Head of caudate nucleus (tissue), 42 donors: ENCODE data around the gene C15orf40.

ENCODE experiments used
- DNase-seq, 42 donors: peaks; one replicate each; pipeline versions ENCODE4 v3.0.0 to v3.0.0-alpha.2; 2020 to 2021; ENCODE audit warnings: mixed read lengths in 7 of 42
- intact Hi-C: fragments of 100-400 bp; cut with DNase I; formaldehyde crosslinking; loops from one replicate; pipeline ENCODE4 v1.15.0; 2022

The C15orf40 gene

GRCh38 chr15:82999426-82999825 lies 12.0 kb downstream of the C15orf40 start:
- DNase-seq = no peak
- intact Hi-C loops = no loop called here

DNA sequence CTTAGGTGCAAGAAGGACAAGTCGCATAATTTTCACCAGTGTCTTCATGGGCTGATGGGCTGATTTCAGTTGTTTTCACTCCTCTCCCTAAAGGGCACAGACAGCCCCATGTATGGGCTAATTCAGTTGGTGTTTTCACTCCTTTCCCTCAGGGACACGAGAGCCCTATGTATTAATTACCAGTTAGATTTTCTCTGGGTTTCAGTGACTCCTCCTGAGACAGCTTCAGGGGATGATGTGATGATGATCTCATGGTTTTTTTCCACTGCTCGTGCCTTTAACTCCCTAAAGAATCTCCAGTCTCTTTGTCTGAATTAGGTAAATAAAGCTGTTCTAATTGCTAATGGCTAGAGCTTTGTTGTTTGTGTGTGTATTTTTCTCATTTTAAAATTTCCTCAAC lies 15.5 kb downstream of the C15orf40 start:
- no peak for DNase-seq
- intact Hi-C loops = no loop called here

GRCh38 chr15:82995076-82995475 lies 16.4 kb downstream of the C15orf40 start:
- DNase-seq = no peak
- intact Hi-C loops = no loop called here

GRCh38 chr15:82993144-82993543 lies 18.3 kb downstream of the C15orf40 start:
- DNase-seq = no peak
- intact Hi-C loops = no loop called here

GRCh38 chr15:82992436-82992998 lies 18.9 kb downstream of the C15orf40 start:
- intact Hi-C loops = no loop called here
- DNase-seq = no peak

DNA sequence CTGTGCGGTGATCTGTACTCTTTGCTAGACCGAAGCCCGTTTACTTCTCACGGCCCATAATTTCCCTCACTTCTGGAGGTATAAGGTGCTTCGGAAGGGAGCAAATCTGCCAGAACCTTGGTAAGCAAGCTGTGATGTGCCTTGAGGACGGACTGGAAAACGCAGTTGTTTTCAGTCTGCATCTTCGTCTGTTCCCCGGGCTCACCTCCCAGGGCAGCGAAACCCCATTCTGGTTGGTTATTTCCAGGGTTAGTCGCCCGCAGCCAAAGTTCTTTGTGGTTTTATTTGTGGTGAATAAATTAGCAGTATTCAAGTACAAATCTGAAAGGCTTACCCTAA lies 25.0 kb downstream of the C15orf40 start:
- peak in 1 of 42 donors; percentile 10 for DNase-seq
- intact Hi-C loops = no loop called here

DNA sequence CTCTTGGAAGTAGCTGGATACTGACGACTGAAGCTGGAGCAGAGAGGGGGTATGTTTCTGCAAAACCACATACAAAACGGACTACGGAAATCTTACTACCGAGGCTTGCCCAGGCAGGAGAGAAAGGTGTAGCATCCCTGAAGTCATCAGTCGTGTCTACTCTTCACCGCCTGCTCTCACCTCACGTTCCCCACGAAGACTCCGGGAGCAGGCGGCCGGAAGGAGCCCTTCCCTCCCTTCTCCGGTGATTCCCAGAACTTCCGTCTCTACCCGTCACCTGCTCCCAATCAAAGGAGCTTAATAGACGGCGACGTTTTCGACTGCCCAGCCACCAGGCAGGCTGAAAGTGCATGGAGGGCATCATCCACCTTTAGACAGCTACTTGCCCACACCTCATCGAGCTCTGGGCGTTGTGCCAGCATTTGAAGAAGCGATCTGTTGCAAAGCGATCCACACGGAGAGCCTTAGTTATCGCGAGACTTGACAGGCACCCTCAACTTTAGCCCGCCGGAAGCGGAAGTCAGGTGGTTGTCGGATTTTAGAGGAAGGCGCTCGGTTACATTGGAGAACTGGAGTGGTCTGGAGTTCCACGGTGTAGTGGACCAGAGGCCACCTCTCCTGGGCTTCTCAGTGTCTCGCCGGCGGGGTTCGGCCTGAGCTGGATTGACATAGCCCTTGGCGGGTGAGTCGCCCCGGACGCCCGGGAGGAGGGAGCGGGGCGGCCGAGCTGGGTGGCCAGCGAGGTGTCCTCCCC lies 25.6 kb downstream of the C15orf40 start, which contains the start of gene RAMAC:
RAMAC (plus strand) TSS at position 523 of the 754 bp plus-strand sequence. CDS start 2,809 bp downstream, outside the sequence.
- DNase-seq = peak; percentile 92 to 98 (median 96)
- intact Hi-C loops = no loop called here

GRCh38 chr15:82980981-82981380 lies 30.5 kb downstream of the C15orf40 start:
- DNase-seq = no peak
- intact Hi-C loops = no loop called here

DNA sequence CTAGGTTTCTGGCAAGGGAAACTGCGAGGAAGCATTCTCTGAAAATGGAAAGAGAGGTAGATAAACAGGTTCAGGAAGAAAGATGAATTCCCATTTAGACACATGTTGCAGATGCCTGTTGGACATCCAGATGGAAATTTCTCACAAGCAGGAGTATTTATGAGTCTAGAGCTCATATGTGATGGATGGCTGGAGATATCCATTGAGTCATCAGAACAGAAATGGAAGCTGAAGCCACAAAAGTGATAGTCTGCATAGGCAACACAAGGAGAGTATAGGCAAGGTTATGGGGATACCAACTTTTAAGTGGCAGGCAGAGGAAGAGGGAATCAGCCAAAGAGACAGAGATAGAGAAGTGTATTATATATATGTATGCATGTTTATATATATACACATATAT lies 31.7 kb downstream of the C15orf40 start:
- intact Hi-C loops = no loop called here
- no peak for DNase-seq

DNA sequence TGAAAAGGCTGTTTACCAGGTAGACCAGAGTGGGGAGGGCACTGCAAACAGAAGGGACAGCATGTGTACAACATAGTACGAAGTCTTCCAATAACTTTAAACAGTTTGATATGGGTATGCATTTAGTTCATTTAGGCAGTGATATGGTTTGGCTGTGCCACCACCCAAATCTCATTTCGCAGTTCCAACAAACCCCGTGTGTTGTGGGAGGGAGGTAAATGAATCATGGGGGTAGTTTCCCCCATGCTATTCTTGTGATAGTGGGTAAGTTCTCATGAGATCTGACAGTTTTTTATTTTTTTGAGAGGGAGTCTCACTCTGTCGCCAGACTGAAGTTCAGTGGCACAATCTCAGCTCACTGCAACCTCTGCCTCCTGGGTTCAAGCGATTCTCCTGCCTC lies 33.0 kb downstream of the C15orf40 start:
- intact Hi-C loops = no loop called here
- no peak for DNase-seq

DNA sequence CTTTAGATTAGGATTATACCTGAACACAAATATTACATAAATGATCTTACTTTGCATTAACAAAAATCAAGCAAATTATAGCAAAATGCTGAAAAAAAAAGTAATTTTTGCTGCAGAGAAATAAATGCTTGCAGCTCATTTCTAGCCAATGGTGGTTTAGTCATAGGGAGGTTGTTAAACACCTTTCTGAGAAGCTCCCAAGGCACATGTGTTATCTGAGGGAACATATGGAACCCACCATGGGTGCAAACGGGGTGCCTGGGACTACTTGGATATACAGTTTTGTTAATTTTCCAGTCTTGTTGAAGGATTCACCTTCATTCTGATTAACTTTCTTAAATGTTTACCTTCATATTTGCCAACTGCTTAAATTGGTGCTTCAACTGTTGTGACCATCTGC lies 34.4 kb downstream of the C15orf40 start:
- no peak for DNase-seq
- intact Hi-C loops = no loop called here

DNA sequence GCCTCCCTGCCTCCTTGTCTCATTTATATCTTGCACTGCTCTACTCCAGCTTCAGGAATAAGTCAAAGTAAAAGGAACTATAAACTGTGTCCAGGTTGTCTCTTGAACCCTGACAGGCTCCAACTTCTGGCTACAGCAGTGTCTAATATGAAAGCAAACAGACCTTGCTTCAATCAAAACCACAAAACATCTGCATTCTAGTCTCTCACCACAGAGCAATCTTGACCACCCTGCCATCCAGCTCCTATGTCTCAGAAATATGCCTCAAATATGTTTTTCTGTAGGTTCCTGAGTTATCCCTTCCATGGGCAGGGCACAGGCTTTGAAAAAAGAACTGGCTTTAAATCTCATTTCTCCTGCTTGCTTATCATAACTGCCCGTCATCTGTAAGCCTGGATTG lies 38.4 kb downstream of the C15orf40 start:
- intact Hi-C loops = no loop called here
- no peak for DNase-seq

- intact Hi-C loops = no loop called here
- no peak for DNase-seq
These were observed 40.0 kb downstream of the C15orf40 start for GRCh38 chr15:82971218-82971984.

DNA sequence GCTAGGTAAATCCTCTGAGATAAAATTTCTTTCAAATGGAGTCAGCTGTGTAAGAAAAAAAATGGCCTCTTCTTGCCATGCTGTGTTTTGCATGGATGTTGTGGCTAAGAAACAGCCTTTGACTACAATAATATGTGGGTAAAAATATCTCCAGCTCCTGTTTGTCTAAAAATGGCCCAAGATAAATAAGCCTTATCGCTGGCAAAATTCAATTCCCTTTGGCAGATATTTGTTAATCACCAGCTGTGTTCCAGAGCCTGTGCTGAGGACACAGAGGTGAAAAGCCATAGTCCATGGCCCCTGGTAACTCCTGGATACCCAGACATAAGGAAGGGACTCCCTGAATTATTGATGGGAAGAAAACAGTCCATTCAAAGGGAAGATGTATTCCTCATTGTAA lies 40.7 kb downstream of the C15orf40 start:
- DNase-seq = no peak
- intact Hi-C loops = no loop called here

DNA sequence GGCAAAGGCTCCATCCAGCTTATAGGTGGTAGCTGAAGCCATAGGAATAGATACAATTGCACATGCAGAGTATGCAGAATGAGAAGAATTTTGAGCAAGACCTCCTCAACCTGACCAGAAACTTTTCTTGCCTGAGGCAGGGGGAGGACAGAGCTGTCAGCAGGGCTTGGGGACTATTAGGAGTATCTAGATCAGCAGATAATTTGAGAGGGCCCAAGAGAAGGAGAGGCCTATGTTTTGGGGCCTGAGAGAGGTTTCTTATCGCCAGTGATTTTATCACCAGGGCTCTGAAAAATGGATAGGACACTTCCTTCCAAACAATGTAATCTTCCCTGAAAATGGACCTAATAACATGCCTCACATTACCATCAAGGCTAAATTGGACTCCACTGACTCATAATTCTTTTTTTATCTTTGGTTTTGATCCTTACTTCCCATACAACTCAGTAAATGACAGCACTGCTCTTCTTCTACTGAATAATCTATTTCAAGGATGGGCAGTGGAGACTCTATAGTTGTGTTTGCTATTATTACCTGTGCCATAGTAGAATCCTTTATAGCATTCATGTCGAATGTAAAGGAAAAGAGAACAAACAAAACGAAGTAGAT lies 41.3 kb downstream of the C15orf40 start:
- intact Hi-C loops = no loop called here
- DNase-seq = no peak

DNA sequence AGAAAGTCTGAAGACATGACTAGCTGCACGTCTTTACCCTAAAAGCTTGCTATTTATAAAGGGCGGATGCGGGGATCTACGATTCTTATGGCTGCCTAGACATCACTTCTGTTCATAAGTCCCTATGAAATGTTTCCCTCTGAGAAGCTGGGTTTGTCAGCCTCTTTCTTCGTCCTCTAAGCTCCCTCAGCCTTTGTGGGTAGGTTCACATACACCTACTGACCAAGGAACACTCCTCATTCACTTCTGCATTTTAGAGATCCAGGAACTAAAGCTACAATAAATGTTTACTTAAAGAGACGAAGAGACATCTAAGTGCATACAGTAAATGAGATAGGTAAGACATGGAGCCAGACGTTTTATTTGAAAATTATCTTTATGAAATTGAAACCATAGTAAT lies 42.1 kb downstream of the C15orf40 start:
- no peak for DNase-seq
- intact Hi-C loops = no loop called here

DNA sequence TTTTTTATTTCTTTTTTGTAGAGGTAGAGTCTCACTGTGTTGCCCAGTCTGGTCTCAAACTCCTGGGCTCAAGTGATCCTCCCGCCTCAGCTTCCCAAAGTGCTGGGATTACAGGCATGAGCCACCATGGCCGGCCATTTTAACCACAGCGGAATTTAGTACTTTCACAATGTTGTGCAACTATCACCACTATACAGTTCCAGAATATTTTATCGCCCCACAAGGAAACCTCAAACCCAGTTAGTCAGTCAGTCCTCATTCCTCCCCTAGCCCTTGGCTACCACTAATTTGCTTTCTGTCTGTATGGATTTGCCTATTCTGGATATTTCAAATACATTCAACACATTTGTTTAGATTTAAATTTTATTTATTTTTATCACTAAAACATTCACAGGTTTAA lies 43.4 kb downstream of the C15orf40 start:
- DNase-seq = no peak
- intact Hi-C loops = no loop called here

DNA sequence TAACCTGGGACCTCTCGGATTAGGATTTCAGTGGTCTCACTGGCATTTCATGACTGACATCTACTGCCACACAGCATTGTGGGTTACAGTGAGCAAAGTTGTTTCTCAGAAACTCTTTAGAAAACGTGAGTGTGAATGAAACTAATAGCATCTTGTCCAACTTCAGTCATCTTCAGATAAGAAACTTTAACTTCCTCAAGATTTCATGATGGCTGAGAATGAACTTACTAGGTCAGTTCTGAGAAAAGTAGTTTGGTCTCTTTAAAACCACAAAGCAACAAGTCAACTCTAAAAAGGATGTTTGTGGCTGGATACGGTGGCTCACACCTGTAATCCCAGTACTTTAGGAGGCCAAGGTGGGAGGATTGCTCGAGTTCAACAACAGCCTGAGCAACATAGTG lies 44.8 kb downstream of the C15orf40 start:
- DNase-seq = no peak
- intact Hi-C loops = no loop called here

DNA sequence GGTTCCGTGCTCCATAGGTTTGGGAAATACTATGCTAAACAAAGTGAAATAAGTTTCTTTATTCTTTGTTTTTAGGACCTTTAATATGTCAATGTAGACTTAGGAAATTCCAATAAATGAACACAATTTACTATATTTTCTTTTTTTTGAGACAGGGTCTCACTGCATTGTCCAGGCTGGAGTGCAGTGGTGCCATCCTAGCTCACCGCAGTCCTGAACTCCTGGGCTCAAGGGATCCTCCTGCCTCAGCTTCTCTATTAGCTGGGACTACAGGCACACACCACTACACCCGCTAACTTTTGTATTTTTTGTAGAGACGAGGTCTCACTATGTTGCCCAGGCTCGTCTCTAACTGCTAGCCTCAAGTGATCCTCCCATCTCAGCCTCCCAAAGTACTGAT lies 46.5 kb downstream of the C15orf40 start:
- intact Hi-C loops = no loop called here
- DNase-seq = no peak
